NCI-H82 (cell line): ENCODE measurements around the gene OR2V2.

Experiments
- DNase-seq: peaks from one replicate; lab custom pipeline; 2025; lab: John Stamatoyannopoulos, UW

Gene OR2V2

DNA sequence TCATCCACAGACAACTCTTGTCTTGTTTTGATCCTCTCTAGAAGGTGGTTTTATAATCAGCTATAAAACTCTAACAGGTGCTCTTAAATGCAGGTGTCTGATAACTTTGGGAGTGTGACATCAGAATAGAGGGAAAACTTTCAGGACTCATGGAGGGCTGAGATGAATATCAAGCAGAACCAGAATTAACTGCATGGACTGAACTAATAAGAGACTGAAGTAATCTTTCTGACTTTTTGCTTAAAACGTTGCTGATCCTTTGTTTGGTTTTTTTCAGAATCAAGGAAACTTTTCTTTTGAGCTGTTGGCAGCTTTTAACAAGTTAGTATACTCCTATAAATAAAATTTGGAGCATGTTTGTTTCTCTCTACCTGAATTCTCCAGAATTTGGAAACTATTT is 2.3 kb upstream of the OR2V2 start:
- no peak for DNase-seq

DNA sequence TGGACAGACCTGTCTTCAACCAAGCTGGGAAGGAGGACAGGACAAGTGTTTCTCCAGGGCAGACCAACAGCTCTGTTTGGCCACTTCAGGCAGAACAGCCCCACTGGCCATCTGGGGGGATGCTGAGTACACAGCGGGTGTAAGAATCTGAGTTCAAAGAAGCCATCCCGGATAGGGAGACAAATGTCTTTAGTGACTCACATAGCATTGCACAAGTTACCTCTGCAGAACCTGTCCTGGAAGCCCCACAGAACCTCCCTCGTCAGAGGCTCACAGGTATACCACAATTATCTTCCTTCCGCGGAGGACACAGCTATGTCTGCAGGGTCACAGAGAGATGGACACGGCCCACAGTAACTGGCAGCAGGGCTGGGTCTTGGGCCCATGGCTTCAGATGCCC is 2.0 kb downstream of the OR2V2 start:
- no peak for DNase-seq

DNA sequence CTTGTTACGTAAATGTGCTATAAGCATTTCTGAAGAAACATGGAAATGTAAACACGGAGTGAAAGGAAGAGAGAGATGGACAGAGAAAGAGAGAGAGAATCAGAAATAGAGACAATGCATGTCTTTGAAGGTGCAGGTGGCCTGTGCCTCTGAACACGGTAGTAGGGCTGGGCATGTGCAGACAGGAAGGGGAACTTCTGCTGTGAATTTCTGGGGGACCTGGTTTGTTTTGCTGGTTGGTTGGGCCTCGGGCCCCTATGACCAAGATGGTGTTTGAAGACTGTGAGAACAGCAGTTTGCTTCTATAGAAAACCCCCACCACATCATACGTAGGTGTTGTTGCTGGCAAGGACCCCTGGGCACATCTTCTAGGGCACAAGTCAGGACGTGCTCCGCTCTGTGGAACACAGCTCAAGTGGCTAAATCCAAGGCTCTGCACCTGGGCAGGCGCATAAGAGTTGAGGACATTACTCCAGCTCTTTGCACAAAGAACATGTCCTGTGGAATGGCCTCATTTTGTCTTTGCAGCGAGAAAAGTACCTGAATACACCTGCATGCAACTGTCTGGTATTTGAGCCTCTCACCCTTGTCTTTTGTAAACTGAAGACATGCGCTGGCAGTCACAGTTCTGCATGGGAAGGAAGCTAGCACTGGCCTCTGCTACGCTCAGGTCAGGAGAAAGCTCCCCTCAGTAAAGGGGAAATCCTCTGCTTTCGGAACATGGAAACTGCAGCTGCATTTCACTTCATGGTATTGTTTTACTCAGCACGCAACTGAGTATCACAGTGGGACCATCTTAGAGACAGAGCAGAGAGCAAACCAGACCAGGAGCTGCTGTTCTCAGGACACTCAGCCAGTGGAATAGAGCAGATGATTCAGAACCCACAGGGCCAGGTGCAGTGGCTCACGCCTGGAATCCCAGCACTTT is 2.7 kb downstream of the OR2V2 start:
- DNase-seq: no peak

DNA sequence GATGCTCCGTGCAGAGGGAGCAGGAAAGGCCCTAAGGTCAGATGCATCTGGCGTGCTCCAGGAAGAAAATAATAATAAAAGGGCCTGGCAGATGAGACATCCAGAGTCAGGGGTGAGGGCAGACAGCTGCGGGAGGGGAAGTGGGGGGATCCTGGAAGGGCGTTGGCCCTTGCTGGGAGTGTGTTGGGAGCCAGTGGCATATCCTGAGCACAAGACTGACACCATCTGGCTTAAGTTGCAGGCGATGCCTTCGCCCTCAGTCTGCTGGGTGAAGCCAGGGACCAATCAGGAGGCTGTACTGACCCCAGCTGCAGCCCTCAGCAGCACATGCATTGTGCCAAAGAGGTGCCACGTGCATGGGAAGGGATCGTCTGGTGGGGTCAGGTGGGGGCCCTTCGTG is 3.8 kb downstream of the OR2V2 start:
- DNase-seq: peak; percentile 41

DNA sequence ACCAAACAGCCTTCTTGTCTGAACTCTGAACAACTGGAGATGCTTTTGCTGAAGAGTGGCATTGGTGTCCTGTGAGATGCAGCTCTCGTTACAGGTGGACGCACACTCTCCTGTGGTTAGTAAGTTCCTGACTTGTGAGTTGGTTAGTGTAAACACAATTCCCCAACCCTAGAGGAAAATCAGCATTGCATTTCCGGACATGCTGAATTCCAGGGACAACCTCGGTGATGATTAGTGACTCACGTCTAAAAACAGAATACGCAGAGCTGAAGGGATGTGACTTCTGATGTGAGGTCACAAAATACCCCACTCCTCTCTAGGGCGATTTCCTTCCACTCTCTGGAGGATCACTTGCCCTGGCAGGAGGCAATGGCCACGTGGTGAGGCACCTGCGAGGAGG is 5.0 kb downstream of the OR2V2 start:
- DNase-seq: no peak

DNA sequence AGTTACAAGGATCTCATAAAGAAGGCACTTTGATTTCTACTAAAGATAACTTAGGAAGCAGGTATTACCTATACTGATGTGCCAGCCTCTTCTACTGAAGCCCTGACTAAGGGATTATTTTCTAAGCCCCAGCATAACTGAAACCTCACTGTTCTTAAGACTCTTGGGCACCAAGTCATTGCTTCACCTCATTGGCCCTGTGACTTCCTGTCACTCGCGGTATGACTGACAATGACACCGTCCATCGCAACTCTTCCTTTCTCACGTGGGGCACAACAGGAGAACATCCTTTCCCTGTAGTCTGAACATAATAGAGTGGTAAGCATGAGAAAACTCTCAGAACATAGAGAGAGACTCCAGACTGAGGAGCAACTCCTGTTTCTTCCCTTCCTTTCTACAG is 6.4 kb downstream of the OR2V2 start:
- DNase-seq: no peak

DNA sequence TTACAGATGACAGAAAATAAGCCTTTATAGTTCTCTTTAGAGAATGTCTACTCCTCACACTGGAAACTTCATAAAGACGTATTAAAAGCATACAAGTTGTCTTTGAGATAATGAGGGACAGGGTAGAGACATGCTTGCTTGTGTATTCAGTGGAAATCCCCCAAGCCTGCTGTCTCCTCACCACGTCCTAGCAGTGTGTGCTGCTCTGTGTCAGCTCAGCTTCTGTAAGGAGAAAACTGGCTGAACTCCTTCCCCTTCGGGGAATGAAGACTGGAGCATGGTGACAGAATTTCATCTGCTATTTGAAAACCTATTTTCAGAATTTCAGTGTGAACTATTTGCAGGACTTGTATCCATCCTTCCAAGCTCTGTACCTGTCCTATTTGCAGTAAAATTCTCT is 9.4 kb downstream of the OR2V2 start:
- no peak for DNase-seq

DNA sequence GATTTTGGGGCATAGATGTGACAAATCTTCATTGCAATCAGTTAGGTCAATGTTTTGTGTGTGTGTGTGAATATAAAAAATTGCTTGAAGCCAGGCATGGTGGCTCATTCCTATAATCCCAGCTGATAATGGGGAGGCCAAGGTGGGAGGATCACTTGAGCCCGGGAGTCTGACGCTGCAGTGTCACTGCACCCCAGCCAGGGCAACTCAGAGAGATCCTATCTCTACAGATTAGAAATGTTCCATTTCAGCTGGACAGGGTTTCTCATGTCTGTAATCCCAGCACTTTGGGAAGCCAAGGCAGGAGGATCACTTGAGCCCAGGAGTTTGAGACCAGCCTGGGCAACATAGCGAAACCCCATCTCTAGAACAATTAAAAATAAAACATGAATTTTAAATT is 11.5 kb downstream of the OR2V2 start:
- no peak for DNase-seq

DNA sequence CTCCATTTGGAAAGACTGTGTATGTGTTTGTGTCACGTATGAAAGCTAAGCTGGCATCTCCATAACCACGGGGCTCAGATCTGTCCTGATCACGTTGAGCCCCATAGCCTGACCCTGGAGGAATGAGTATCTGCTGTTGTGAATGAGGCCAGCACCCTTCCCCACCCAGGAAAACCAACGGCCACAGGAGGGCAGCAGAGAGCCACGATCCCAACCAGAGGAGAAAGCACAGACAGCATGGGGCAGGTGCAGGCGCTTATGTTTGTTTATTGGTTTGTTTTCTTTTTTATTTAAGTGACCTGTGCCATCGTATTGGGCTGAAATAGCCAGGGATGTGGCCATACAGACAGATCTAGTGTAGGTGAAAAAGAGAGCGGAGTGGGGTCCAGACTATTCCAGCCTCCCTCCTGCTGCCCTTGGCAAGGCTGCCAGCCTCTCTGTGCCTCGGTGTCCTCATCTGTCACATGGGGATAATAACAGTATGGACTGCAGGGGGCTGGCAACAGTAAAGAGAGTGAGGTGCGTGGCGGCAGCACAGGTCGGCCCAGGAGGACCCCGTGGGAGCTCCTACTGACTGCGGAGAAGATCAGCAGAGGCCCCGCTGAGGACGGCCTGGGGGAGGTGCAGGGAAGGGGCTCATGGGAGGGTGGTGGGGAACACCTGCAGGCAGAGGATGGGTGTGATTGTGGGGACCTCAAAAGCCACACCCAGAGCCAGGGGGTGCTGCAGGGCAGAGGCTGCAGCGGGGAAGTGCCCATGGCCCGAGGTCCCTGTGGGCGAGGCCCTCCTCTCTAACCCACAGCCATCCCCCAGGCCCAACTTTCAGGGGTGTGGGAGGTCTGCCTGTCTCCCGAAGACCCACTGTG is 12.1 kb downstream of the OR2V2 start:
- peak; percentile 86 for DNase-seq

DNA sequence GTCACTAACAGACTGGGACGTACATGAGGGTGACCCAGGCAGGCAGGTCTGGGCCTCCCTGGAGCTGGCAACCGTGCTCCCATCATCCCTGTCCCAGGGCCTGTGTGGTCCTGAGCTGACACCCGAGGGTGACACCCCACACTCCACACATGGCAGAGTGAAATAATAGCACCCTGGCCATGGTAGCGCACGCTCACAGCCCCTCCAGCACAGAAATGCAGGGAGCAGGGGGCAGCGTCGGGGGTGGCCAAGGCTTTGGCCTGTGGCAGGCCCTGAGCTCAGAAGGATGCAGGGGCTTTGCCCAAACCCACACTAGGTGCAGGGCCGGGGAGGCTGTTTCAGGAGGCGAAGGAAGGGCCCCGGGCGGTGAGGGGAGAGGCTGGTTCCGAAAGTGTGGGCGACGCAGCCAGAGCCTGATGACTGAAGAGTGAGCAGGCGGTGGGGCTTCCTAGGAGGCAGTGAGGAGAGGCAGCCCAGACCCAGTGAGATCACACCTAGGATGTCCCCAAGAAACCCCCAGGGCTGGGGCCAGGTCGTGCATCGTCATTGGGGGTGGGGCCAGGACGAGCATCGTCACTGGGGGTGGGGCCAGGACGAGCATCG is 12.9 kb downstream of the OR2V2 start:
- DNase-seq: peak; percentile 54

DNA sequence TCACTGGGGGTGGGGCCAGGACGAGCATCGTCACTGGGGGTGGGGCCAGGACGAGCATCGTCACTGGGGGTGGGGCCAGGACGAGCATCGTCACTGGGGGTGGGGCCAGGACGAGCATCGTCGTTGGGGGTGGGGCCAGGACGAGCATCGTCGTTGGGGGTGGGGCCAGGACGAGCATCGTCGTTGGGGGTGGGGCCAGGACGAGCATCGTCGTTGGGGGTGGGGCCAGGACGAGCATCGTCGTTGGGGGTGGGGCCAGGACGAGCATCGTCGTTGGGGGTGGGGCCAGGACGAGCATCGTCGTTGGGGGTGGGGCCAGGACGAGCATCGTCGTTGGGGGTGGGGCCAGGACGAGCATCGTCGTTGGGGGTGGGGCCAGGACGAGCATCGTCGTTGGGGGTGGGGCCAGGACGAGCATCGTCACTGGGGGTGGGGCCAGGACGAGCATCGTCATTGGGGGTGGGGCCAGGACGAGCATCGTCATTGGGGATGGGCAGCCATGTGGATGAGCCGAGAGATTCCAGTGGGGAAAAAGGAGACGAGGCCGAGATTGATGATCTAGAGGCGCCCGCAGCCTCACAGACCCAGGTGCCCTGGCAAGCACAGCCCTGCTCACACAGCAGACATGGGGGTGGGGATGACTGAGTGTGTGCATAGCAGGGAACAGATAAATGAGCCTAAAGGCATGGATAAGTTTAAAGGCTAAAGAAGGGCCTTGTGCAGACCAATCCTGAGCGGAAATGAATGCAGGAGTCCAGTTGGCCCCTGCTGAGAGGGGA is 13.6 kb downstream of the OR2V2 start:
- DNase-seq: peak; percentile 62

DNA sequence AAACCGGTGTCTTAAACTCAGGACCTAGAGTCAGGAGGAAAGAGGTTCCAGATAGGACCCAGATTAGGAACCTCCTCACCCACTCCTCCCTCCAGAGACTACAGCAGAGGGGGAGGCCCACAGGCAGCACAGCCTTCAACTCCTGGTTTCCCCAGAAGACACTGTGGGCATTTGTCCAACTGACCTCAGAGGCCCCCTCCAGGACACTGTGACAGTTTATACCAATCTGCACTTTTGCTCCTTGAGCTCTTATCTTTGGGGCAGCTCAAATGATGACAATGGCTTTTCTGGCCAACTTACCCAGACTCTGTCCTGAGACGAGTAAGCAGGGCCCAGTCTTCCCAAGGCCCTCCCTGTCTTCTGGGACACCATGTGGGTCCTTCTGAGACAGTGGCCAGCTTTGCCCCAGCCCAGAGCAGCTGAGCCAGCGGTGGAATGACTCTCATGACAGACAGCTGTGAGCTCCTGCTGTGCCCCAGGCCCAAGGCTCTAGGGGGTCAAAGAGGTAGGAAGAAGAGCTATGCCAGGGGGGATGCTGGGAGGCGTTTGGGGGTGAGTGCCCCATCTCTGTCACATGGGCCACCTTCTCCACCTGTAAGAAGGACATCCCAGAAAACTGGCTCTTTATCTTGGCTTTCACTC is 14.3 kb downstream of the OR2V2 start:
- DNase-seq: no peak

DNA sequence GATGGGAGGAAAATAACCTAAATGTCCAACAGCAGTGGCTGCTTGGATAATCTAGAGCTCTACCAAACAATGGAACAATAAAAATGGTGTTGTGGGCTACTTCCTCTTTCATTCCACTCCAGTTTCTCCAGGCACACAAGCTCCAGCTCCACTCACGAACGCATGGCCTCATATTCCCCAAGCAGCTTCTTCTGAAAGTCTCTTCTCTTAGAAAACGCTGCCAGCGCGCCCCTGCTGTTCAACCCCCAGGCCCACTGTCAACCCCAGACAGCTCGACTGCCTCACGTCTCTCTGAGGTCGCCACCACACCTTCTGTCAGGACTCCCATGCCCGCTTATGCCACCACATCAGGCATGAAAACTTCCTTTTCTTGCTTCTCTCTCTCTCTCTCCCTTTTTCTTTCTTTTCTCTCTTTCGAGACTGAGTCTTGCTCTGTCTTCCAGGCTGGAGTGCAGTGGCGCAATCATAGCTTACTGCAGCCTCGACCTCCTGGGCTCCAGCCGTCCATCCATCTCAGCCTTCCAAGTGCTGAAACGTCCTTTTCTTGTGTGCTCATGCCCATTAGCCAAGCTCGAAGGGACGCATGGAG is 16.2 kb downstream of the OR2V2 start:
- peak; percentile 28 for DNase-seq

DNA sequence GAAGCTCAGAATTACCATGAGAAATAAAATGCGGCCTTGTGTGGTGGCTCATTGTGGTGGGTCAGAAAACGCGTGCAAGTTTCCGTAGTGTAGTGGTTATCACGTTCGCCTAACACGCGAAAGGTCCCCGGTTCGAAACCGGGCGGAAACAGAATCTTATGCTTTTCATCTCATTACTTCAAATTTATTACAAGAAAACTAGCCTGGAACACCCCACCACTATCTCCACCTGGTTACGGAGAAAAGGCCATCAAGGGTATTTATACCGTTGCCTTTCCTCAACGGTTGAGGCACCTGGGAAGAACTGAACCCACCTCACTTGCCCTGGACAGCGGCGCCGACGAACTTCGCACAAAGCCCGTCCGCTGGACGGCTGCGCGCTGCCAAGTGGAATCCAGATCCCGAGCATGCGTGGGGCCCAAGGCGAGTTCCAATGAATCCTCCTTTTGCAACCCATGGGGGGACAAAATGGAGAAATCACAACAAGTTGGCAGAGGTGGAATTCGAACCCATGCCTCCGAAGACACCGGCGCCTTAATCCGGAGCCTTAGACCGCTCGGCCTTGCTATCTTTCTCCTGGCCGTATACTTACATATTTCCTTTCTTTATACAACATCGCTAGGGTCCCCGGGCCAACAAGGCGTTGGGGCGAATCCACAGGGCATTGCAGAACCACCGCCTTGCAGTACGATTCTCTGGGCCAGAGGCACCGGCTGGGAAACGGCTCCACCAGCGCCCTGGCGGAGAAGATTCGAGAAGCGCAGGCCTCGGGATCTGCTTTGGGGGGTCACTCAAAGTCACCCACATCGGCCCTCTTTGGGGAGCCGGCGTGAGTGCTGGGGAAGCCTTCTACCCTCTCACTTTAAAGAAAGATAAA is 16.9 kb downstream of the OR2V2 start:
- DNase-seq: peak; percentile 65

DNA sequence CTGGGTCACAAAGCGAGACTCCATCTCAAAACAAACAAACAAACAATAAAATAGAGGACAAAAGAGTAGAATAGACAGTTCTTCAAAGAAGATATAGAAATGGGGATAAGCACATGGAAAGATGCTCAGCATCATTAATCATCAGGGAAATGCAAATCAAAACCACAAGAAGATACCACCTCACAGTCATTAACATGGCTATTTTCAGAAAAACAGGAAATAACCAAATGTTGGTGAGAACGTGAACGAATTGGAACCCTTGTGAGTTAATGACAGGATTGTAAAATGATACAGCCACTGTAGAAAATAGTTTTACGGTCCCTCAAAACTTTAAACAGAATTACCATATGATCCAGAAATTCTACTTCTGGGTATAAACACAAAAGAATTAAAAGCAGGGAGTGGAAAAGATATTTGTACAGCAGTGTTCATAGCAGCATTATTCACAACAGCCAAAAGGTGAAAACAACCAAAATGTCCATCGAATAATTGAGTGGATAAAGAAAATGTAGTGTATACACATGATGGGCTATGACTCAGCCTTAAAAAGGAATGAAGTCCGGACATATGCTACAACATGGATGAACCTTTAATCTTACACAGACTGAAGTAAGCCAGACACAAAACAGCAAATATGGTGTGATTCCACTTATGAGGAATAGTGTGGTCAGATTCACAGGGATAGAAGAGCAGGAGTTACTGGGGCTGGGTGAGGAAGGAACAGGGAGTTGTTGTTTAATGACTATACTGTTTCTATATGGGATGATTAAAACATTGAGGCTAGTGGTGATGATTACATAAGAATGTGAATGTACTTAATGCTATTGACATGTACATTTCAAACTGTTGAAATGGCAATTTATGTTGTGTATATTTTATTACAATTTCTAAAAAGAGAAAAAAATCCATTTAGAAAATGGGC is 19.7 kb downstream of the OR2V2 start:
- no peak for DNase-seq

DNA sequence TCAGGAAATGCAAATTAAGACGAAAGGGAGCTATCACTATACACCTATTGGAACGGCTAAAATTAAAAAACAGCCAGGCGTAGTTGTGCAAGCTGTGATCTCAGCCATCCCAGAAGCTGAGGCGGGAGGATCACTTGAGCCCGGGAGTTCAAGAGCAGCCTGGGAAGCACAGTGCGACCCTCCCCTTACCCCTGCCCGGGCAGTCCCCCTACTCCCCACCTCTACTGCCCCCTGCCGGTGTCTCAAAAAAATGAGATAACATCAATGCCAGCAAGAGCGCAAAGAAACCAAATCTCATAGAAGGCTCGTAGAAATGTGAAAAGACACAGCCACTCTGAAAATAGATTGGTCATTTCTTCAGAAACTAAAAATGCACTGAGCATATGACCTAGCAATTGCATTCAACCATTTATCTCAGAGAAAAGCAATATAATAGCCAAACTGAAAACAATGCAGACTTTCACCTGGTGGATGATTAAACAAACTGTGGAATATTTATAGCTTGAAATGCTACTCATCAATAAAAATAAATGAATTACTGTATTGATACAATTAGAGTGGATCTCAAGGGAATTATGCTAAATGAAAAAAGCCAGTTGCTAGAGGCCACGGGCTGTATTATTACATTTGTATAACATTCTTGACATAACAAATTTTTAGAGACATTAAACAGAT is 20.6 kb downstream of the OR2V2 start:
- peak; percentile 86 for DNase-seq

DNA sequence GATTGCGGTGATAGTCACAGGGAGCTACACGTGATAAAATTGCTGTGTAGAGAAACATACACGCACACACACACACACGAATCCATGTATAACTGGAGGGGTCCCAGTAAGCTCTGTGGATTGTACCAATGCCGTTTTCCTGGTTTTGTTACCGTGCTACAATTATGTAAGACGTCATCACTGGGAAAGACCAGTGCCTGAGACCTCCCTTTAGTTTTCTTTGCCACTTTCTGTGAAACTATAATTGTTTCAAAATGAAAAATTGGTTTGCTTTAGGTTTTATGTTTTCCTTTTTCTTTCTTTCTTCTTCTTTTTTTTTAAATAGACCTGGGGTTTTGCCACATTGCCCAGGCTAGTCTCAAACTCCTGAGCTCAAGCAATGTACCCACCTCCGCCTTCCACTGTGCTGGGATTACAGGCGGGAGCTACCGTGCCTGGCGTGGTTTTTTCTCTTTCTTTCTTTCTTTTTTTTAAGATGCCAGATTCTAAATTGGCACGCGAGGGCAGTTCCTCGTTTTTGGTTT is 21.3 kb downstream of the OR2V2 start:
- peak; percentile 32 for DNase-seq
